ENCODE data around the gene LY86. TPM values are rescaled to one million over a fixed set of nuclear protein-coding genes. Genes with fewer than 3 reads are reported as not detected.
A peak's percentile ranks its signal among the peaks of the same experiment; 100 is the strongest.

Gene LY86
- total RNA-seq, 1 experiment from 2014 or later = not detected

DNA sequence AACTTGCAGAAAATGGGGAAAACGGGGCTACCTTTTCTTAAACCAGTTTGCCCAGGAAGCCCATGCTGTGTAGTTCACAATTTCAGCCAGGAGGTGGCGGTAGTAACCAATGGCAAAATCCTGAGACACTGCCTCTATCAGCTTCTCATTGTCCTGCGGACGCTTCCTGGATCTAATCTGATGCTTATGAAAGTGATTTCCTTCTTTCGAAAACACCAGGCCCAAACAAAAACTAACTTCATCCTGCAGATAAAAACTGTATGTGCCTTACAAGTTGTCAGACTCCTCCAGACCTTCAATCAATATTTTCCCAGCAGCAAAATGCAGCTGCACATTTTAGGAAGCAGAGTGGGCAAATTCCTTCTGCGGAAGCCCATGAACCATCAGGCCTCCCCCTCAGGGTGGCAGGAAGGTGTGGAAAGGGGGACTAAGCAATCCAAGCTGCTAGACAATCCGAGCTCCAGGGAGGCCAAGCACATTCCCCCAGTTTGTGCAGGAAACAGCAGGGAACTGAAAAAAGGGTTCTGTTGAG, 88.5 kb downstream of the LY86 start:
- Histone ChIP-seq H3K4me2 (ENCODE audit: insufficient read depth, insufficient read length, low read length) (no peak overlapping the region), H3K9me3 (ENCODE audit: control insufficient read depth, low read depth, low read length) (no peaks in the 10 kb centered on the region)
- H3K9me3 Mint-ChIP-seq = peaks cover 0 to 3% of the 10 kb centered on the region in 2 experiments; a peak in 2 of 5 replicates

More for the DNA sequence above, 88.5 kb downstream of the LY86 start:
- H3K4me3 Mint-ChIP-seq = peak overlapping the region in 1 of 2 experiments; percentile 5; a peak in 1 of 5 replicates
- Histone ChIP-seq H2BK120ac (ENCODE audit: low read depth, low read length, poor library complexity, severe bottlenecking) (no peak overlapping the region), H3K27me3 (ENCODE audit: insufficient read depth, low read length) (no peaks in the 10 kb centered on the region), H3K18ac (ENCODE audit: insufficient read length, low read depth, low read length) (no peak overlapping the region), H2BK15ac (ENCODE audit: low read depth, low read length) (no peak overlapping the region), H3K27ac (ENCODE audit: insufficient read length, low read depth, low read length) (no peak overlapping the region), H2BK5ac (ENCODE audit: insufficient read length, low read length) (no peak overlapping the region), H4K5ac (ENCODE audit: insufficient read length, low read depth, low read length) (no peak overlapping the region), H3T11ph (ENCODE audit: low read length) (no peak overlapping the region), H3K4me1 (ENCODE audit: insufficient read depth, low read length) (peaks cover 4% of the 10 kb centered on the region; the same call in 1 of the 2 replicates), H2AFZ (ENCODE audit: low read length) (peak overlapping the region; percentile 50), H4K20me1 (ENCODE audit: control insufficient read depth, insufficient read depth, insufficient read length) (no peaks in the 10 kb centered on the region), H3K14ac (ENCODE audit: insufficient read depth, low read length) (0 out of 2 replicates have a peak overlapping the region, but pooled peaks have one; percentile 45), H3K23ac (ENCODE audit: insufficient read length, low read depth, low read length) (no peak overlapping the region), H3K79me2 (ENCODE audit: insufficient read depth, low read length) (no peaks in the 10 kb centered on the region), H3K4ac (ENCODE audit: low read depth, low read length) (no peak overlapping the region), H3K79me1 (ENCODE audit: insufficient read depth, low read depth, low read length, poor library complexity, severe bottlenecking) (no peaks in the 10 kb centered on the region), H2AK5ac (ENCODE audit: insufficient read length, low read length) (no peak overlapping the region), H3K9ac (ENCODE audit: extremely low read depth, insufficient read length, low read length) (no peak overlapping the region), H4K91ac (ENCODE audit: insufficient read length, low read depth, low read length) (no peak overlapping the region), H3K23me2 (ENCODE audit: insufficient read length, low read depth, low read length, poor library complexity, severe bottlenecking) (no peaks in the 10 kb centered on the region), H4K8ac (replicated peaks; ENCODE audit: insufficient read length, low read depth, low read length) (no peak overlapping the region), H3K56ac (ENCODE audit: insufficient read length, low read depth, low read length) (no peak overlapping the region), H2BK12ac (ENCODE audit: insufficient read length, low read depth, low read length) (no peak overlapping the region), H2BK20ac (ENCODE audit: low read depth, low read length, poor library complexity, severe bottlenecking) (no peak overlapping the region)
- no CpG with 5 or more reads among the region's 7 CpGs for WGBS (ENCODE audit: extremely low coverage, insufficient read length, low lambda C conversion rate)
- DNase-seq = peak; percentile 81
- TF ChIP-seq CTCF (conservative IDR thresholded peaks at IDR 0.05) = peak; percentile 98
- H3K36me3 Mint-ChIP-seq (ENCODE audit: insufficient read depth in 1 of 3, low read depth in 3 of 3) = no peaks in the 10 kb centered on the region; a peak in 1 of 7 replicates
- peaks cover 3% of the 10 kb centered on the region; the same call in 1 of the 2 replicates for H3K27me3 Mint-ChIP-seq (ENCODE audit: low read depth)
- peaks cover 30 to 31% of the 10 kb centered on the region in 2 experiments for H3K4me1 Mint-ChIP-seq
- H3K27ac Mint-ChIP-seq = no peak overlapping the region

Data from H9 (cell line).